GM18505 (cell line): Measurements from ENCODE around the gene TOR1AIP1.

Source experiments
- ATAC-seq: cut with Tn5 transposase; IDR thresholded peaks from one replicate; pipeline ENCODE4 v1.9.1; 2021; ENCODE audit not compliant: unreplicated experiment
- POLR2A ChIP-seq: IDR thresholded peaks from 4 replicates; pipeline ENCODE4 v1.6.1; 2011; ENCODE audit warnings: borderline replicate concordance; ENCODE audit not compliant: insufficient read depth, insufficient read length; ENCODE audit errors: extremely low read depth

The TOR1AIP1 gene

GRCh38 chr1:179917601-179918429, 35.7 kb downstream of the TOR1AIP1 start:
- TF ChIP-seq POLR2A = no peak
- ATAC-seq = no peak

- no peak for TF ChIP-seq POLR2A
- ATAC-seq = no peak
Measured at GRCh38 chr1:179921472-179921871, 39.4 kb downstream of the TOR1AIP1 start.

GRCh38 chr1:179921981-179922872, 40.1 kb downstream of the TOR1AIP1 start:
- ATAC-seq = no peak
- TF ChIP-seq POLR2A = no peak

GRCh38 chr1:179923029-179923428, 40.9 kb downstream of the TOR1AIP1 start:
- TF ChIP-seq POLR2A = no peak
- no peak for ATAC-seq

- no peak for ATAC-seq
- TF ChIP-seq POLR2A = no peak
Measured at GRCh38 chr1:179924268-179924667, 42.2 kb downstream of the TOR1AIP1 start.

- ATAC-seq = no peak
- no peak for TF ChIP-seq POLR2A
Measured at GRCh38 chr1:179925302-179925701, 43.2 kb downstream of the TOR1AIP1 start.

- ATAC-seq = no peak
- TF ChIP-seq POLR2A = no peak
Measured at GRCh38 chr1:179925922-179926849, 44.1 kb downstream of the TOR1AIP1 start.

GRCh38 chr1:179926850-179927205, 44.7 kb downstream of the TOR1AIP1 start:
- ATAC-seq = no peak
- no peak for TF ChIP-seq POLR2A

GRCh38 chr1:179929955-179930798, 48.1 kb downstream of the TOR1AIP1 start:
- TF ChIP-seq POLR2A = no peak
- ATAC-seq = no peak

- no peak for TF ChIP-seq POLR2A
- no peak for ATAC-seq
Measured at GRCh38 chr1:179930867-179931266, 48.8 kb downstream of the TOR1AIP1 start.

- no peak for TF ChIP-seq POLR2A
- ATAC-seq = no peak
Measured at GRCh38 chr1:179933219-179933618, 51.1 kb downstream of the TOR1AIP1 start.

- no peak for ATAC-seq
- no peak for TF ChIP-seq POLR2A
Measured at GRCh38 chr1:179935909-179936496, 53.9 kb downstream of the TOR1AIP1 start.
